ENCODE results near the gene SMC4. TPM values are rescaled to one million over a fixed set of nuclear protein-coding genes. Genes with fewer than 3 reads are reported as not detected.

The SMC4 gene
- total RNA-seq, 1 donor from 2014 or later: 179 TPM

- Mint-ChIP-seq H3K4me1 (peaks cover 2% of the 10 kb centered on the region), H3K4me3 (no peak overlapping the region), H3K36me3 (ENCODE audit: low read depth) (peaks cover 12% of the 10 kb centered on the region), H3K27me3 (no peaks in the 10 kb centered on the region), H3K9me3 (no peaks in the 10 kb centered on the region), H3K27ac (no peak overlapping the region)
- no peak for DNase-seq
- intact Hi-C loops (cut with micrococcal nuclease): no loop called here
These were observed 19.7 kb upstream of the SMC4 start for GRCh38 chr3:160379628-160380214.

DNA sequence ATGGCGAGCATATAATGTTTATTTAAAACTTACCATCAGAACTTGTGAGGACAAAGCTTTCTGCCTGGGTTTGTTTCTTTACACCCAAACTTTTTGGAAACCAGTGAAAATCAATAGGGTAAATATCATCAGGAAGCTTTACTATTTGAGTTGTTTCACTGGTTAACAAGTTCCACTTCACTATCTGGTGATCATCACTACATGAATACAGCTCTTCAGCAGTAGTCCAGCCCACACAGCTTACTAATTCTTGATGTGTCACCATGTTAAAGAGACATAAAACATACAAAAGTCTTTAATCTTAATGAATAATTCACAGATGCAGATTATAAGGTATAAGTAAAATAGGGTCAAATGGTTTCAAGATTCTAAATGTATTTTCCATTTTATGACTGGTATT, 18.0 kb upstream of the SMC4 start:
- peaks cover 11% of the 10 kb centered on the region for H3K36me3 Mint-ChIP-seq (ENCODE audit: low read depth)
- H3K9me3 Mint-ChIP-seq: no peaks in the 10 kb centered on the region
- DNase-seq: no peak
- H3K4me1 Mint-ChIP-seq: peaks cover 2% of the 10 kb centered on the region
- intact Hi-C loops (cut with micrococcal nuclease): no loop called here
- no peak overlapping the region for H3K4me3 Mint-ChIP-seq
- H3K27ac Mint-ChIP-seq: no peak overlapping the region
- H3K27me3 Mint-ChIP-seq: no peaks in the 10 kb centered on the region

DNA sequence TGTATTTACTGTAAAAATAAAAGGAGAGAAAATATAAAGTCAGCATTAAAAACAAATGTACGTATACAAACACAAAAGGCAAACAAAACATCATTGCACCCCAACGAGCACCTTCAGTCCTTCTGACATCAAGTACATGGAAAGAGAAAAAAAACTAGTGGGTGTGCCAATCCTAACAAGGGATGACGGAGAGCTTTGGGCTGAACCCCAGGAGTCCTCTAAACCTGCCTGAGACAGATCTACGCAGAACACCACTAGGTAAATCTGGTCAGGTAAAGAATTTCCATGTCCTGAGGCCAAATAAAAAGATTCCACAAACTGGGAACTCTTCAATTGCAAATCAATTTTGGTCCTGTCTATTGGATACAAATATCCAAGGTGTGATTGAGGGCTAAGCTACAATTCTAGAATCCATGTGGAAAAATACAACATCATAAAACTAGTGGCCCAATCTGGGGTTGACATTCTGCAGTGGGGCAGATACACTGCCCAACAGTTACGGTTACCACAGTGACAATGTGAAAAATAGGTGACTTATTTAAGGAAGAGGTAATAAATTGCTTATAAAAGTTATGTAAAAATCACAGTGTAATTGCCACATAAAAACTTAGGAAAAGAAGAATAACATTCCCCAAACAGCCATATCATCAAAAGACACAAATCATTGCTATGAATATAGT, 14.7 kb upstream of the SMC4 start:
- peaks cover 2% of the 10 kb centered on the region for H3K4me1 Mint-ChIP-seq
- no peaks in the 10 kb centered on the region for H3K9me3 Mint-ChIP-seq
- intact Hi-C loops (cut with micrococcal nuclease): no loop called here
- peaks cover 8% of the 10 kb centered on the region for H3K36me3 Mint-ChIP-seq (ENCODE audit: low read depth)
- no peak overlapping the region for H3K4me3 Mint-ChIP-seq
- no peaks in the 10 kb centered on the region for H3K27me3 Mint-ChIP-seq
- H3K27ac Mint-ChIP-seq: no peak overlapping the region
- DNase-seq: no peak

GRCh38 chr3:160390565-160391138, 8.8 kb upstream of the SMC4 start:
- Mint-ChIP-seq H3K27ac (no peak overlapping the region), H3K4me1 (peaks cover 7% of the 10 kb centered on the region), H3K36me3 (ENCODE audit: low read depth) (peaks cover 7% of the 10 kb centered on the region), H3K9me3 (no peaks in the 10 kb centered on the region), H3K27me3 (no peaks in the 10 kb centered on the region), H3K4me3 (no peak overlapping the region)
- intact Hi-C loops (cut with micrococcal nuclease): no loop called here
- DNase-seq: no peak

- no peak overlapping the region for H3K27ac Mint-ChIP-seq
- no peak for DNase-seq
- H3K9me3 Mint-ChIP-seq: no peaks in the 10 kb centered on the region
- no peaks in the 10 kb centered on the region for H3K27me3 Mint-ChIP-seq
- intact Hi-C loops (cut with micrococcal nuclease): no loop called here
- peaks cover 7% of the 10 kb centered on the region for H3K36me3 Mint-ChIP-seq (ENCODE audit: low read depth)
- H3K4me1 Mint-ChIP-seq: peaks cover 14% of the 10 kb centered on the region
- no peak overlapping the region for H3K4me3 Mint-ChIP-seq
These were observed 6.7 kb upstream of the SMC4 start for GRCh38 chr3:160392798-160393197.

- Mint-ChIP-seq H3K9me3 (no peaks in the 10 kb centered on the region), H3K4me3 (no peak overlapping the region), H3K36me3 (ENCODE audit: low read depth) (peaks cover 6% of the 10 kb centered on the region), H3K4me1 (peaks cover 20% of the 10 kb centered on the region), H3K27me3 (no peaks in the 10 kb centered on the region), H3K27ac (no peak overlapping the region)
- intact Hi-C loops (cut with micrococcal nuclease): no loop called here
- DNase-seq: no peak
These were observed 6.0 kb upstream of the SMC4 start for GRCh38 chr3:160393346-160394008.

GRCh38 chr3:160394009-160394392, 5.4 kb upstream of the SMC4 start:
- Mint-ChIP-seq H3K27ac (no peak overlapping the region), H3K36me3 (ENCODE audit: low read depth) (peaks cover 6% of the 10 kb centered on the region), H3K4me3 (no peak overlapping the region), H3K4me1 (peaks cover 21% of the 10 kb centered on the region), H3K27me3 (no peaks in the 10 kb centered on the region), H3K9me3 (no peaks in the 10 kb centered on the region)
- intact Hi-C loops (cut with micrococcal nuclease): no loop called here
- DNase-seq: no peak

DNA sequence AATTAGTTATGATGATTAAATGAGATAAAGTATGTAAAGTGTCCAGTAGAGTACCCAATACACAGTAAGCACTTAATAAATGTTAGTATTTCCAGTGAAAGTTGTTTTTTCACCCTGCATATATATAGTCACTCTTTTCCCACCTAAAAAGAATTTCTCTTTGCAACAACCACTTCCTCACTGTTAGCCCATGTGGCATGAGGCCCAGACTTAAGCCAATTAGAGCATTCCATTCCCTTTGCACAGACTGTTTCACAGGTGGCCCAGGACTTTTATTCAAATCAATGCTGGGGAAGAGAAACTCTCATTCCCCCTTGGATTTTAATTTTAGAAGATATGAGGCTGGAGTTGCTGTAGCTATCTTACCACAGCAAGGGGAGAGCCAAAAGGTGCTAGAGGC, 4.2 kb upstream of the SMC4 start:
- H3K27ac Mint-ChIP-seq: no peak overlapping the region

DNA sequence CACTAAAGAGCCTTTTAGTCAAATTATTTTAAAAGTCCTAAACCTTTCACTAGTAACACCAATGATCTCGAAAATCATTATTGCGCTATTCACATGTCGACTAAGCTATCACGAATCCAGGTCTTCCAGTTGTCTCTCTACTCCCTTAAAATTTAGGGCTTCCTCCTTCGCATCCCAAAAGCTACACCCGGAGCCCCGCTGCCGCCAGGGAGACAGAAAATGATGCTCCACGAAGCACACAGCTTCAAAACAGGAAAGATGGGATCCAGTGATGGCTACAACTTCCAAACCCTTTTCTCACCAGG, 678 bp upstream of the SMC4 start:
- H3K4me3 Mint-ChIP-seq: peak overlapping the region; percentile 96
- peak overlapping the region; percentile 97 for H3K27ac Mint-ChIP-seq
- H3K36me3 Mint-ChIP-seq (ENCODE audit: low read depth): peaks cover 29% of the 10 kb centered on the region
- H3K4me1 Mint-ChIP-seq: peaks cover 33% of the 10 kb centered on the region
- DNase-seq: no peak
- peaks cover 3% of the 10 kb centered on the region for H3K9me3 Mint-ChIP-seq
- intact Hi-C loops (cut with micrococcal nuclease): loop anchor here (1.0 to 5.0 kb wide), 4 partner anchors 14 to 411 kb away; partner anchors contain the start of genes IL12A, KPNA4 and TRIM59
- H3K27me3 Mint-ChIP-seq: peaks cover 4% of the 10 kb centered on the region

More for the DNA sequence above, 4.2 kb upstream of the SMC4 start:
- Mint-ChIP-seq H3K4me1 (peaks cover 25% of the 10 kb centered on the region), H3K4me3 (no peak overlapping the region), H3K27me3 (peaks cover 4% of the 10 kb centered on the region), H3K36me3 (ENCODE audit: low read depth) (peaks cover 9% of the 10 kb centered on the region), H3K9me3 (peaks cover 3% of the 10 kb centered on the region)
- no peak for DNase-seq
- intact Hi-C loops (cut with micrococcal nuclease): loop anchor here (5.0 kb wide), 1 partner anchor 408 kb away; the partner anchor contains the start of gene IL12A

DNA sequence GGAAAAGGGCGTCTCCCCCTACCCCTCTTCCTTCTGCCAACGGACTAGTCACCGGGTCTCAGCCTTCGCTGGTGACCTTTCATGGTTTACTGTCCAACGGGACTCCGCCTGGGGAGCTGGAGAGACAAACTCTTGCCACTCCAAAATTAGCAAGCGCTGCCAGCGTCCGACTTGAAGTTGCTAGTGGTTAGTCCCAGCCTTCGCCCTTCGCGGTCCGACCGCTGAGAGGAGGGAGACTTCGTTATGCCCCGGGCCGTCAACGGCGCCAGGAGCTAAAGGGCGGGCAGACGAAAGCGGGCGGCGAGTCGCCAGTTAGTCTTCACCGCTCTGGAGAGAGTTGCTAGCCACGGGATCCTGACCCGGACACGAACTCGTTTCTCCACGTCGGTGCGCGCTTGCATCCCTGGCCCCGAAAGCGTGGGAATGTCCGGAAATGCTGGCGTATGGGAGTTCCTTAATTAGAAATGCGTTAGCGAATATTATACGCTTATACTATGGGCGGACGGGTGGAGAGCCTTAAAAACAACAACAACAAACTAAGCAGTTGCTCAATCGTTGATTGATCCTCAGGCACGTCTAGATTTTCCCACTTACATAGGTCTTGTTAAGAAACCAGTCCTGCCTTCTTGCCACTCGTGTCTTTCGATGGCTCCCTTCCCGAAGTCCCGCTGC, 716 bp downstream of the SMC4 start:
- intact Hi-C loops (cut with micrococcal nuclease): loop anchor here (2.0 to 5.0 kb wide), 3 partner anchors 173 to 373 kb away; partner anchors contain the start of genes C3orf80 and PPM1L

GRCh38 chr3:160400702-160401150, 1.3 kb downstream of the SMC4 start:
- peaks cover 4% of the 10 kb centered on the region for H3K27me3 Mint-ChIP-seq
- peaks cover 40% of the 10 kb centered on the region for H3K4me1 Mint-ChIP-seq
- intact Hi-C loops (cut with micrococcal nuclease): loop anchor here (2.0 to 5.0 kb wide), 3 partner anchors 173 to 373 kb away; partner anchors contain the start of genes C3orf80 and PPM1L

More for the DNA sequence above, 716 bp downstream of the SMC4 start:
- H3K27ac Mint-ChIP-seq: peak overlapping the region; percentile 97
- peaks cover 36% of the 10 kb centered on the region for H3K36me3 Mint-ChIP-seq (ENCODE audit: low read depth)
- peaks cover 4% of the 10 kb centered on the region for H3K27me3 Mint-ChIP-seq
- H3K4me1 Mint-ChIP-seq: peaks cover 43% of the 10 kb centered on the region
- H3K9me3 Mint-ChIP-seq: peaks cover 3% of the 10 kb centered on the region
- H3K4me3 Mint-ChIP-seq: peak overlapping the region; percentile 96
- peak; percentile 86 for DNase-seq

DNA sequence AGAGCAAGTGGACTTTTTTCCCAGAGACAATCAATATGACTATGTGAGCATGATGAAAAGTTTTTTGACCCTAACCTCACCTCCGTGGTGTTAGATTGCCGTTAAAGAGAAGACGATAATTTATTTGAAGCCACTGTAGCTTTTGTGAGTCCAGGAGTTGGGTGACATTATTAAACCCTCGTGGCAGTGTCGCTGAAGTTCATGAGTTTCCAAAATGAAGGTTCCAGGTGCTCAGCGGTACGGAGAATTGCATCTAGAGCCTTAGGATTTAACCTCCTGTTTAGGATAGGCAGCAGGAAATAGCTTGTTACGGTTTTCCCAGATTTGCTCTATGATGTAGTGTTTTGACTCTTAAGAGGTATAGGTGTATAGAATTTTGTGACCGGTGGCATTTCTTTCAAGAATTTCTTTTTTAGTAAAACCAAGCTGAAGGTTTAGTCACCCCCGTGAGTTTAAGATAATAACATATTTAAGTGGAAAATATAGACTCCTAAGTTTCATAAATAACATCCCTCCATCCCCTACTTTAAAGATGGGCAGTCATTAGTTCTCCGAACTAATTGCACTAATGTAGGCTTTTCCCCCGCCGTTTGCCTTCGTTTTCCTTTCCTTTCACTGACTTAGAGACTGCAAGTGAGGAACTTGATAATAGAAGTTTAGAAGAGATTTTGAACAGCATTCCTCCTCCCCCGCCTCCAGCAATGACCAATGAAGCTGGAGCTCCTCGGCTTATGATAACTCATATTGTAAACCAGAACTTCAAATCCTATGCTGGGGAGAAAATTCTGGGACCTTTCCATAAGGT, 2.0 kb downstream of the SMC4 start:
- Mint-ChIP-seq H3K9me3 (peaks cover 3% of the 10 kb centered on the region), H3K36me3 (ENCODE audit: low read depth) (peaks cover 39% of the 10 kb centered on the region), H3K27me3 (peaks cover 4% of the 10 kb centered on the region), H3K4me3 (peak overlapping the region; percentile 96), H3K4me1 (peaks cover 41% of the 10 kb centered on the region), H3K27ac (peak overlapping the region; percentile 88)
- intact Hi-C loops (cut with micrococcal nuclease): loop anchor here (1.0 to 5.0 kb wide), 4 partner anchors 12 to 374 kb away; partner anchors contain the start of genes C3orf80 and PPM1L
- DNase-seq: peak; percentile 68

More at GRCh38 chr3:160400702-160401150, 1.3 kb downstream of the SMC4 start:
- peak overlapping the region; percentile 96 for H3K4me3 Mint-ChIP-seq
- peak overlapping the region; percentile 97 for H3K27ac Mint-ChIP-seq
- peaks cover 36% of the 10 kb centered on the region for H3K36me3 Mint-ChIP-seq (ENCODE audit: low read depth)
- peaks cover 3% of the 10 kb centered on the region for H3K9me3 Mint-ChIP-seq
- peak; percentile 81 for DNase-seq

Data from activated CD4-positive, alpha-beta T cell treated with anti-CD3 and anti-CD28 coated beads, Interleukin-2, amount 10 ng/mL, durations not matched to agents 24 days and 14 days (primary cell).